Measurements from ENCODE around the gene CAV1.
"Not testable (repeated sequence)": the region's sequence is repeated elsewhere in the genome, so short reads cannot be mapped to it uniquely, and the experiment has no call there.

CAV1 gene

GRCh38 chr7:116583653-116584052 is 58.8 kb downstream of the CAV1 start:
- DNase-seq: no peak

GRCh38 chr7:116584721-116585120 is 59.9 kb downstream of the CAV1 start:
- no peak for DNase-seq

- DNase-seq: no peak
Observed at GRCh38 chr7:116585392-116585791, 60.6 kb downstream of the CAV1 start.

GRCh38 chr7:116585967-116586366 is 61.1 kb downstream of the CAV1 start:
- DNase-seq: no peak

GRCh38 chr7:116587200-116587599 is 62.4 kb downstream of the CAV1 start:
- DNase-seq: not testable (repeated sequence)

- no peak for DNase-seq
Observed at GRCh38 chr7:116588225-116588624, 63.4 kb downstream of the CAV1 start.

- no peak for DNase-seq
Observed at GRCh38 chr7:116588641-116589594, 64.1 kb downstream of the CAV1 start.

- no peak for DNase-seq
Observed at GRCh38 chr7:116591202-116592040, 66.6 kb downstream of the CAV1 start.

- DNase-seq: no peak
Observed at GRCh38 chr7:116592041-116592355, 67.2 kb downstream of the CAV1 start.

GRCh38 chr7:116592445-116592844 is 67.6 kb downstream of the CAV1 start:
- no peak for DNase-seq

- DNase-seq: no peak
Observed at GRCh38 chr7:116593359-116594075, 68.7 kb downstream of the CAV1 start.

GRCh38 chr7:116595063-116595462 is 70.2 kb downstream of the CAV1 start:
- no peak for DNase-seq

- no peak for DNase-seq
Observed at GRCh38 chr7:116597384-116597783, 72.5 kb downstream of the CAV1 start.

- DNase-seq: no peak
Observed at GRCh38 chr7:116598278-116598677, 73.4 kb downstream of the CAV1 start.

- DNase-seq: no peak
Observed at GRCh38 chr7:116598861-116599260, 74.0 kb downstream of the CAV1 start.

GRCh38 chr7:116601426-116601825 is 76.6 kb downstream of the CAV1 start:
- DNase-seq: no peak

- no peak for DNase-seq
Observed at GRCh38 chr7:116607299-116607698, 82.5 kb downstream of the CAV1 start.

GRCh38 chr7:116610210-116610609 is 85.4 kb downstream of the CAV1 start:
- no peak for DNase-seq

- no peak for DNase-seq
Observed at GRCh38 chr7:116610721-116611120, 85.9 kb downstream of the CAV1 start.

Measured in GOT3 (cell line).